Mesenchymal stem cell (in vitro differentiated cells and primary cell): ENCODE results near the gene RALGAPA2.

Experiments used
- DNase-seq: peaks from one replicate; pipeline ENCODE4 v3.0.0-alpha.2; 2013
- H2AFZ ChIP-seq: one replicate; pipeline ENCODE4 v1.6.1; 2013; ENCODE audit warnings: low read depth, mild to moderate bottlenecking, control low read depth, inconsistent platforms, low read length, moderate library complexity
- H2AK5ac ChIP-seq: 2 replicates; pipeline ENCODE4 v1.6.1; 2013; ENCODE audit warnings: low read length, moderate library complexity, mild to moderate bottlenecking, inconsistent platforms; ENCODE audit not compliant: severe bottlenecking
- H2BK120ac ChIP-seq: one replicate; pipeline ENCODE4 v1.6.1; 2013; ENCODE audit warnings: low read depth, mild to moderate bottlenecking, inconsistent platforms, low read length, moderate library complexity
- H2BK12ac ChIP-seq, 2 experiments: one replicate each; pipeline ENCODE4 v1.6.1; 2013; ENCODE audit warnings: inconsistent platforms in 2 of 2, low read length in 2 of 2, mild to moderate bottlenecking in 2 of 2, moderate library complexity in 2 of 2, control low read depth in 1 of 2
- H2BK15ac ChIP-seq: one replicate; pipeline ENCODE4 v1.6.1; 2013; ENCODE audit warnings: mild to moderate bottlenecking, low read depth, inconsistent platforms; ENCODE audit not compliant: poor library complexity, severe bottlenecking
- H2BK5ac ChIP-seq: 2 replicates; pipeline ENCODE4 v1.6.1; 2013; ENCODE audit warnings: low read depth, mild to moderate bottlenecking, low read length, control low read depth, inconsistent platforms; ENCODE audit not compliant: poor library complexity, severe bottlenecking
- H3K14ac ChIP-seq, 2 experiments: one replicate each; pipeline ENCODE4 v1.6.1; 2013; ENCODE audit warnings: inconsistent platforms in 2 of 2, low read length in 2 of 2, control low read depth in 1 of 2, mild to moderate bottlenecking in 1 of 2, moderate library complexity in 1 of 2
- H3K18ac ChIP-seq, 2 experiments: one replicate each; pipeline ENCODE4 v1.6.1; 2013; ENCODE audit warnings: inconsistent platforms in 2 of 2, low read length in 2 of 2, control low read depth in 1 of 2, low read depth in 1 of 2, mild to moderate bottlenecking in 1 of 2
- H3K23ac ChIP-seq, 2 experiments: one replicate each; pipeline ENCODE4 v1.6.1; 2013; ENCODE audit warnings: inconsistent platforms in 2 of 2, low read length in 2 of 2, mild to moderate bottlenecking in 2 of 2, moderate library complexity in 2 of 2, control low read depth in 1 of 2
- H3K27ac ChIP-seq: 2 replicates; pipeline ENCODE4 v1.5.1; 2013; ENCODE audit warnings: mild to moderate bottlenecking, moderate library complexity, low read length, control low read depth, inconsistent platforms; ENCODE audit not compliant: poor library complexity, severe bottlenecking
- H3K27me3 ChIP-seq, 2 experiments: 2 replicates each; pipeline versions ENCODE4 v1.6.1 to v1.7.0; 2013; ENCODE audit warnings: low read length in 2 of 2, mild to moderate bottlenecking in 2 of 2, moderate library complexity in 2 of 2, control low read depth in 1 of 2, inconsistent platforms in 1 of 2; ENCODE audit not compliant: control insufficient read depth in 1 of 2, insufficient read depth in 1 of 2
- H3K36me3 ChIP-seq, 2 experiments: 2 replicates each; pipeline versions ENCODE4 v1.6.1 to v1.7.0; 2013; ENCODE audit warnings: low read length in 2 of 2, control low read depth in 1 of 2, inconsistent platforms in 1 of 2, low read depth in 1 of 2, mild to moderate bottlenecking in 1 of 2; ENCODE audit not compliant: insufficient read depth in 2 of 2, control insufficient read depth in 1 of 2
- H3K4ac ChIP-seq, 2 experiments: one replicate each; pipeline ENCODE4 v1.6.1; 2013; ENCODE audit warnings: inconsistent platforms in 2 of 2, low read length in 2 of 2, mild to moderate bottlenecking in 2 of 2, moderate library complexity in 2 of 2, control low read depth in 1 of 2, low read depth in 1 of 2
- H3K4me1 ChIP-seq: 2 replicates; pipeline ENCODE4 v1.6.1; 2013; ENCODE audit warnings: low read depth, low read length, control low read depth; ENCODE audit not compliant: control insufficient read depth, insufficient read depth
- H3K4me2 ChIP-seq: 2 replicates; pipeline ENCODE4 v1.6.1; 2013; ENCODE audit warnings: low read length, mild to moderate bottlenecking, inconsistent platforms; ENCODE audit not compliant: poor library complexity, severe bottlenecking
- H3K4me3 ChIP-seq, 2 experiments: 2 replicates each; pipeline versions ENCODE4 v1.5.1 to v1.7.0; 2013; ENCODE audit warnings: low read length in 2 of 2, mild to moderate bottlenecking in 2 of 2, control low read depth in 1 of 2, low read depth in 1 of 2; ENCODE audit not compliant: insufficient read depth in 1 of 2
- H3K79me1 ChIP-seq: replicated peaks from 2 replicates; pipeline ENCODE4 v1.6.1; 2013; ENCODE audit warnings: mild to moderate bottlenecking, control low read depth, low read length, inconsistent platforms; ENCODE audit not compliant: poor library complexity, severe bottlenecking
- H3K9ac ChIP-seq: 2 replicates; pipeline ENCODE4 v1.7.0; 2013; ENCODE audit warnings: mild to moderate bottlenecking, low read length, moderate library complexity
- H3K9me3 ChIP-seq: 2 replicates; pipeline ENCODE4 v1.7.0; 2013; ENCODE audit warnings: mild to moderate bottlenecking, low read length; ENCODE audit not compliant: control insufficient read depth
- H4K8ac ChIP-seq: one replicate; pipeline ENCODE4 v1.6.1; 2013; ENCODE audit warnings: inconsistent platforms, mild to moderate bottlenecking, low read length, moderate library complexity
- H4K91ac ChIP-seq: one replicate; pipeline ENCODE4 v1.6.1; 2013; ENCODE audit warnings: mild to moderate bottlenecking, low read length, inconsistent platforms
- WGBS: methylation state at CpG from one replicate; pipeline ENCODE4 v1.1.7; 2013; ENCODE audit warnings: mixed read lengths; 5-methylcytosine and 5-hydroxymethylcytosine counted together

Gene RALGAPA2

GRCh38 chr20:20567712-20568111 lies 144.7 kb downstream of the RALGAPA2 start:
- no peak overlapping the region for H3K14ac ChIP-seq
- H3K27ac ChIP-seq, result no peak overlapping the region
- H3K9ac ChIP-seq, result no peak overlapping the region
- H3K4me2 ChIP-seq, result no peak overlapping the region
- H4K91ac ChIP-seq, result no peak overlapping the region
- no peak overlapping the region for H3K18ac ChIP-seq
- no peaks in the 10 kb centered on the region for H3K4me1 ChIP-seq
- H2BK15ac ChIP-seq, result no peak overlapping the region
- H2AK5ac ChIP-seq, result no peak overlapping the region
- no peak overlapping the region for H3K23ac ChIP-seq
- no peak overlapping the region for H4K8ac ChIP-seq
- DNase-seq, result no peak
- H3K9me3 ChIP-seq, result no peaks in the 10 kb centered on the region
- H2BK12ac ChIP-seq, result no peak overlapping the region
- H3K36me3 ChIP-seq, result peaks cover 3 to 5% of the 10 kb centered on the region in 2 experiments
- H2AFZ ChIP-seq, result no peak overlapping the region
- no peak overlapping the region for H2BK5ac ChIP-seq
- 92% methylated on average over 1 of the region's 4 CpGs for WGBS
- H3K4ac ChIP-seq, result no peak overlapping the region
- no peaks in the 10 kb centered on the region for H3K27me3 ChIP-seq
- no peak overlapping the region for H3K4me3 ChIP-seq
- no peak overlapping the region for H2BK120ac ChIP-seq
- no peaks in the 10 kb centered on the region for H3K79me1 ChIP-seq

DNA sequence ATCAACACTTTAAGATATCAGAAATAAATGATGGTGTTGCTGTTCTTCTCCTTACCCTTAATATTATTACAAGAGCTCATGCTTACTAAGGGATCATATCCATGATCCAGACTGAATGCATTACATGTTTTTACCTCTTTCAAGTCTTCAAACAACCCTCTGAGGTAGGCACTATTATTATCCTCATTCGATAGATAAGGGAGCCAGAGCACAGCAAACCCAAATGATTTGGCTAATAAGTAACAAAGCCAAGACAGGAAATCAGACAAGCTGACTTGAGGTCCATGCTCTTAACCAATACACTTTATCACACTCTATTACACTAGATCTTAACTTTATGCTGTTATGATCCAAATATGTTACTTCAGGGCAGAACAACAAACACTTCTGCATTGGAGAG lies 145.9 kb downstream of the RALGAPA2 start:
- Histone ChIP-seq H2AK5ac (no peak overlapping the region), H2AFZ (no peak overlapping the region), H3K36me3 (peaks cover 3 to 5% of the 10 kb centered on the region in 2 experiments), H2BK12ac (no peak overlapping the region), H2BK120ac (no peak overlapping the region), H3K4me1 (no peaks in the 10 kb centered on the region), H4K91ac (no peak overlapping the region), H3K27ac (no peak overlapping the region), H3K9me3 (no peaks in the 10 kb centered on the region), H3K9ac (no peak overlapping the region), H3K14ac (no peak overlapping the region), H3K18ac (no peak overlapping the region), H2BK5ac (no peak overlapping the region), H3K4me3 (no peak overlapping the region), H3K4me2 (no peak overlapping the region), H4K8ac (no peak overlapping the region), H3K23ac (no peak overlapping the region), H2BK15ac (no peak overlapping the region), H3K79me1 (no peaks in the 10 kb centered on the region), H3K4ac (no peak overlapping the region), H3K27me3 (no peaks in the 10 kb centered on the region)
- no peak for DNase-seq
- 96% methylated on average over 1 of the region's 1 CpG for WGBS

- no peak overlapping the region for H3K4me2 ChIP-seq
- H3K4ac ChIP-seq, result no peak overlapping the region
Observed at GRCh38 chr20:20564279-20564678, 148.2 kb downstream of the RALGAPA2 start.

DNA sequence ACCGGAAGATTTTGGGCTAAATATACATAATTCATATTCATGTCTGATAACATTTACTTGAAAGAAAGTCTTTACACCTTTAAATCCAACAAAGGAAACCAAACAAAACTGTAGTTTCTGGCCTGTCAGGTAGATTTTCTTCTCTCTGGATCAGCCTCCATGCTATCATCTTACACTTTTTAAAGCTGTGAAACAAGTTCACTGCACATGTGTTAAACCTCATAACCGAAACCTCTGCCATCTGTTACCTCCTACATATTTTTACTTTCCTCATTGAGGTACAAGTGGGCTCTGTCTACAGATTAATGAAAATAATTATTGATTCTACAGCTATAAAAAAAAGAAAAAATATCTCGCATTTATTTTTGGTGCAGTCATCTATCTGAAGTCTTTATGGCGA lies 149.9 kb downstream of the RALGAPA2 start:
- Histone ChIP-seq H3K4me3 (no peak overlapping the region), H3K18ac (no peak overlapping the region), H2BK12ac (no peak overlapping the region), H3K27ac (no peak overlapping the region), H4K8ac (no peak overlapping the region), H3K9me3 (no peaks in the 10 kb centered on the region), H3K36me3 (peaks cover 3 to 5% of the 10 kb centered on the region in 2 experiments), H4K91ac (no peak overlapping the region), H3K4me1 (no peaks in the 10 kb centered on the region), H3K9ac (no peak overlapping the region), H3K4me2 (no peak overlapping the region), H2BK120ac (no peak overlapping the region), H2BK15ac (no peak overlapping the region), H3K4ac (no peak overlapping the region), H2BK5ac (no peak overlapping the region), H3K79me1 (no peaks in the 10 kb centered on the region), H3K27me3 (no peaks in the 10 kb centered on the region), H2AFZ (no peak overlapping the region), H3K23ac (no peak overlapping the region), H2AK5ac (no peak overlapping the region), H3K14ac (no peak overlapping the region)
- DNase-seq, result no peak
- 95% methylated on average over 3 of the region's 4 CpGs for WGBS

More at GRCh38 chr20:20564279-20564678, 148.2 kb downstream of the RALGAPA2 start:
- H3K18ac ChIP-seq, result no peak overlapping the region
- H4K91ac ChIP-seq, result no peak overlapping the region
- H3K4me1 ChIP-seq, result no peaks in the 10 kb centered on the region
- H2BK15ac ChIP-seq, result no peak overlapping the region
- H2AK5ac ChIP-seq, result no peak overlapping the region
- no peak overlapping the region for H3K4me3 ChIP-seq
- no peaks in the 10 kb centered on the region for H3K79me1 ChIP-seq
- no peak overlapping the region for H2BK12ac ChIP-seq
- H3K14ac ChIP-seq, result no peak overlapping the region
- H4K8ac ChIP-seq, result no peak overlapping the region
- no peaks in the 10 kb centered on the region for H3K27me3 ChIP-seq
- peaks cover 3 to 5% of the 10 kb centered on the region in 2 experiments for H3K36me3 ChIP-seq
- no peak overlapping the region for H3K23ac ChIP-seq
- no peak for DNase-seq
- no peak overlapping the region for H2BK5ac ChIP-seq
- no peak overlapping the region for H3K9ac ChIP-seq
- H3K27ac ChIP-seq, result no peak overlapping the region
- H2AFZ ChIP-seq, result no peak overlapping the region
- H2BK120ac ChIP-seq, result no peak overlapping the region
- no peaks in the 10 kb centered on the region for H3K9me3 ChIP-seq
